ENCODE data around the gene NETO2.
"Not testable (repeated sequence)": the region's sequence is repeated elsewhere in the genome, so short reads cannot be mapped to it uniquely, and the experiment has no call there.

Gene NETO2

DNA sequence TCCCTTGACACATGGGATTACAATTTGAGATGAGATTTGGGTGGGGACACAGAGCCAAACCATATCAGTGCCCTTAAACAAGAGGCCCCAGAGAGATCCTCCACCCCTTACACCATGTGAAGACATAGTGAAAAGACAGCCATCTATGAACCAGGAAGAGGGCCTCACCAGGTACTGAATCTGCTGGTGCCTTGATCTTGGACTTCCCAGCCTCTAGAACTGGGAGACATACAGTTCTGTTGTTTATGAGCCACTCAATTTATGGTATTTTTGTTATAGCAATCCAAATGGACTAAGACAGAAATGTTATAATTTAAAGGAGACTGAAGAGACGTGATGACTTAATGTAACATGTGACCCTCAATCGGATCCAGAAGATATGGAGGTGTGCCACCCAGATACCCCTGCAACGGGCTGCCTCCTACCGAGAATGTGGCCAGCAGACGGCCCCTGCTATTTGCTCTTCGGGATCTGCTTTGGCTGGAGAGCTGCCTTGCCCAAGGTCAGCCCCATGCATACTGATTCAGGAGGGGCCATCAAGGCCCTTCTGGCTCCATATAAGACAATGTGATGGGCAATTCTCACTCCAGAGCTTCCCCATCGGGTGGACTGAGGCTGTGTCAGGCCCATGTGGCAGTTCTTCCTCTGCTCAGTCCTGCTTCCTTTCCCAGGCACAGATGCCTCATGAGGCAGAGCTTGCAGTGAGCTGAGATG, 80.6 kb downstream of the NETO2 start:
- no peak for DNase-seq

- DNase-seq: no peak
Measured at GRCh38 chr16:47061204-47061603, 82.5 kb downstream of the NETO2 start.

DNA sequence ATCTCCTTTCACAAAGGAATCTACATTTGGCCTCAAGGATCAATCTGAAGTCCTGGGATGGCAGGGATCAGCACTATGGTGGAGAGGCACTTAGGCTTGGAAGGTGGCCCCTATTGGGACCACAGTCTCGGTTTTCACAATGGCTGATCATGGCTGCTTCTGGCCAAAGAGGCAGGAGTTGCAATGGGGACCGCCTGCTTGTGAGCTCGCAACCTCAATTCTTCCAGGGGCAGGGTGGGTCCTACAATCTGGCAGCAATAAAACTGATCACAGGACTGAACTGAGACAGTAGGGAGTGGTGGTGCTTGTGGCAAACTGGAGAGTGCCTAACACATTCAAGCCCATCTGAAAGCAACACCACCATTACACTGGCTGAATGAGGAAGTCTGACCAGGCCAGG, 83.1 kb downstream of the NETO2 start:
- DNase-seq: no peak

- DNase-seq: no peak
Measured at GRCh38 chr16:47059991-47060390, 83.8 kb downstream of the NETO2 start.

GRCh38 chr16:47059130-47059529, 84.6 kb downstream of the NETO2 start:
- not testable (repeated sequence) for DNase-seq

DNA sequence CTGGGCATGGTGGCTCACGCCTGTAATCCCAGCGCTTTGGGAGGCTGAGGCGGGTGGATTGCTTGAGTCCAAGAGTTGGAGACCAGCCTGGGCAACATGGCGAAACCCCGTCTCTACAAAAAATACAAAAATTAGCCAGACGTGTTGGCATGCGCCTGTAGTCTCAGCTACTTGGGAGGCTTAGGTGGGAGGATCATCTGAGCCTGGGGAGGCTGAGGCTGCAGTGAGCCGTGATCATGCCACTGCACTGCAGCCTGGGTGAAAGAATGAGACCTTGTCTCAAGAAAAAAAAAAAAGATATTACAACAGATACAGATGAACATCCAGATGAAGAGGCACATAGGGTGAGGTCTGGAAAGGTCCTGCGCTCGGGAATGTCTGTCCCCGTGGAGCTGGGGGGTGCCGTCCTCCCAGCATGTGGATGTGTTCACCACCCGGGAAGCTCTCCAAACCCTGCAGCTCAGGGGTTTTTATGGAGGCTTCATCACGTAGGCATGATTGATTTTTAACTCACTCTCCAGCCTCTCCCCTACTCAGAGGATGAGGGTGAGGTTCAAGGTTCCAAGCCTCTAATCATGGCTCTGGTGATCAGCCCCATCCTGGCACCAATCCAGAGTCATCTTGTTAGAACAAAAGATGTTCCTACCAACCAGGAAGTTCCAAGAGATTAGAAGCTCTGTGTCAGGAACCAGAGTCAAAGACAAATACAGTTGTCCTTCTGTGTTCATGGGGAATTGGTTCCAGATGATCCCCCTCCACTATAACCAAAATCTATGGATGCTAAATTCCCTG, 85.3 kb downstream of the NETO2 start:
- no peak for DNase-seq

DNA sequence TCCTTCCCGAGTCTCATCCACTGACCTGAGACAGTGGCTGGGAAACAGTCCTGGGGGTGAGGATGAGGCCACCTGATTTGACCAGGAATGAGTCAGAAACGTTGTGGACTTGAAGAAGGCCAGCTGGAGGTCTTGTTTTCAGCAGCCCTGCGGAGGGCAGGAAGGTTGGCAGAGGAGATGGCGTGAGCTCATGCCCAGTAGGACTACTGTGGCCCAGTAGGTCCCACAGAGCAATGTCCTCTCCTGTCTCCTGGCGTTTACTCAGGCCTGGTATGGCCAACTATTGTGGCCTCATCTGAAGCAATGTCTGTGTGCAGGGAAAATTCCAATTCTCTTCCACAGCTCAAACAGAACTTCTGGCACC, 86.1 kb downstream of the NETO2 start:
- no peak for DNase-seq

- no peak for DNase-seq
Measured at GRCh38 chr16:47056688-47057629, 86.8 kb downstream of the NETO2 start.

- not testable (repeated sequence) for DNase-seq
Measured at GRCh38 chr16:47056061-47056460, 87.7 kb downstream of the NETO2 start.

- no peak for DNase-seq
Measured at GRCh38 chr16:47055136-47055885, 88.4 kb downstream of the NETO2 start.

GRCh38 chr16:47054306-47054705, 89.4 kb downstream of the NETO2 start:
- DNase-seq: no peak

DNA sequence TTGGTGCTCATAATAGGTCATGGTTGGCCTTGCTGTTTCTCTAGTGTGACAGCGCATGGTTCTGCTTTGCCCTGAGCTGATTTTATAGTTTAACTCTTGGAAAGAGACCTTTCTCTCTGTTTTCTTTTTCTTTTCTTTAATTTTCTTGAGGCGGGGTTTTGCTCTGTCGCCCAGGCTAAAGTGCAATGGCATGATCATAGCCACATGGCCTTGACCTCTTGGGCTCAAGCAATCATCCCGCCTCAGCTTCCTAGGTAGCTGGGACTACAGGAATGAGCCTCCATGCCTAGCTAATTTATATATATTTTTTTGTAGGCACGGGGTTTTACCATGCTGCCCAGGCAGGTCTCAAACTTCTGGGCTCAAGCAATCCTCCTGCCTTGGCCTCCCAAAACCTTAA, 89.8 kb downstream of the NETO2 start:
- no peak for DNase-seq

- no peak for DNase-seq
Measured at GRCh38 chr16:47052666-47053640, 90.8 kb downstream of the NETO2 start.

DNA sequence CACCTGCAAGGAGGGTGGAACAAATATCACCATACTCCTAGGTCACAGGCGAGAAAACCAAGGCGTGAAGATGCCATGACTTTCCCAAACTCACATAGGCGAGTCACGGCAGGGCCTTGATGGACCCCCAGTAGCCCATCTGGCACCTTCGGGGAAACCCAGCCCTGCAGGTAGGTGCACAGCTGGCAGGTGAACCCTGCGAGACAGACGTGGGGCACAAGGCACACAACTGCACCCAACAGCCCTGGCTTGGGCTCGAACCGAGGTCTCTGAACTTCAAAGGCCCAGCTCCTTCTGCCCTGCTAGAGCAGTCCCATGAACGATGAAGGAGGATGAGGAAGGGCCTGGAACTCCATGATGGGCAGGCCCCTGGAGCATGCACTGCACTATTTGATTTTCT, 92.7 kb downstream of the NETO2 start:
- no peak for DNase-seq

GRCh38 chr16:47049901-47050583, 93.7 kb downstream of the NETO2 start:
- no peak for DNase-seq

GRCh38 chr16:47047524-47048203, 96.1 kb downstream of the NETO2 start:
- DNase-seq: no peak

DNA sequence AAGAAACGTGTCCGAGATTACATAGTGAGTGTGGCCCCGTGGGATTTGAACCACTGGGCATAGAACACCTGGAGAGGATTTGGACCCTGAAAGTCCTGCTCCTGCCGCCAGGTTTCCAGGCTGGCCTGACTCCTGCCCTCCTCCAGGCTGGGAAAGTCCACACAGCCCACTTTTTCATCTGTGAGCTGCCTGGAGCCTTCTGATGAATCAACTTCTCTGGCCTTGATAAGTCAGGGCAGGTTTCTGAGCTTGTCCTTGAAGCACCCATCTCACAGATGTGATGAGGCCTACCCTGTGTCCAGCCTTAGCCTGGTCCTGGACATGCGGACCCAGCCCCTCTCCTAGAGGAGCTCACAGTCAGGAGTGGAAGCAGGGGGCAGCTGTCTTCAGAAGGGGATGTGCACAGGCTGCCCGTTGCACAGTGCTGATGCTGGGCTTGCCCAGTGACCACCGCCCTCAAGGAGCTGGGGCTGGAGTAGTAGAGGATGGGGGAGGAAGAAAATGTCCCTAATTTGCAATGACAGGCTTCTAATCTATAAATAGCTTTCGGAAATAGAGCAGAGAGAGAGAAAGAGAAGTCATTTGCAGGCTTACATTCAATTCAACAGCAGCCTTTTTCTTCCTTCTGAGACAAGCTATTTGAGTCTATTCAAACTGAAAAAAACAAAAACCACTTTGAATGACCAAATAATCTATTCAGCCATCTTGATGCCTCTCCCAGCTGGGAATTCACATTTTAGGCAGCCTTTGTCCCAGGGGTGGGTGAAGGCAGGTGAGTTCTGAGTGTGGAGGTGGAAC, 96.8 kb downstream of the NETO2 start:
- DNase-seq: no peak

GRCh38 chr16:47045459-47045858, 98.3 kb downstream of the NETO2 start:
- DNase-seq: no peak

DNA sequence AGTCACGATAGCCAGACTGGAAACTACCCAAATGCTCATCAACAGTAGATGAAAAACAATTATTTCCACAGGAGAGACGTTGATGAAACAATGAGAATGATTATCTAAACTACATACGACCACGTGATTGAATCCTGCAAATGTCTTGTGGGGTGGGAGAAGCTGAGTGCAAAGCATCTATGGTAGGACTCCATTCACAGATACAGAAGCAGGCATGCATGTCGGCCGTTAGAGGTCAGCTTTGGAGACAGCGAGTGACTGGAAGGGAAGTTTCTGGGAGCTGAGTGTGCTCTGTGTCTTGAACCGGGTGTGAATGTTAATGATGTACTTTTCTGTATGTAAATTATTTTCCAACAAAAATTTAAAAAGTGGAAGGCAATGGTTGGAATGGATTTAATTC, 98.7 kb downstream of the NETO2 start:
- no peak for DNase-seq
